Spleen (tissue), 7 donors: ENCODE data around the gene CYTH2.
A peak's percentile ranks its signal among the peaks of the same experiment; 100 is the strongest.

Experiments used
- POLR2A ChIP-seq, 3 donors: fragments of 450-650 bp; IDR thresholded peaks; one replicate each; pipeline ENCODE4 v1.5.1; 2017; ENCODE audit warnings: antibody characterized with exemption in 3 of 3, mild to moderate bottlenecking in 1 of 3
- POLR2AphosphoS5 ChIP-seq, 3 donors: sonication (generic); formaldehyde crosslinking; IDR thresholded peaks; one replicate each; pipeline ENCODE4 v1.5.1; 2017; ENCODE audit warnings: antibody characterized with exemption in 3 of 3
- TF ChIP-seq, protein P1 (sequence below), 11 experiments: fragments of 200-600 bp in 7 of 11; fragments of 450-650 bp in 4 of 11; sonication (generic) in 4 of 11; IDR thresholded peaks in 8 of 11; conservative IDR thresholded peaks in 3 of 11; 1 replicate in 7 of 11; 2 replicates in 4 of 11; pipeline versions ENCODE4 v1.4.0 to v1.8.0; 2016 to 2021; ENCODE audit warnings: antibody characterized with exemption in 11 of 11, inconsistent platforms in 4 of 11, mild to moderate bottlenecking in 1 of 11
- donor health status: DM: no; HTN: no; CAD: no; lungs with moderate emphysema.
- donor health status: DM: no; HTN: no; CAD: no.
- donor health status: DM: no; HTN: no; CAD: no.

DNA sequence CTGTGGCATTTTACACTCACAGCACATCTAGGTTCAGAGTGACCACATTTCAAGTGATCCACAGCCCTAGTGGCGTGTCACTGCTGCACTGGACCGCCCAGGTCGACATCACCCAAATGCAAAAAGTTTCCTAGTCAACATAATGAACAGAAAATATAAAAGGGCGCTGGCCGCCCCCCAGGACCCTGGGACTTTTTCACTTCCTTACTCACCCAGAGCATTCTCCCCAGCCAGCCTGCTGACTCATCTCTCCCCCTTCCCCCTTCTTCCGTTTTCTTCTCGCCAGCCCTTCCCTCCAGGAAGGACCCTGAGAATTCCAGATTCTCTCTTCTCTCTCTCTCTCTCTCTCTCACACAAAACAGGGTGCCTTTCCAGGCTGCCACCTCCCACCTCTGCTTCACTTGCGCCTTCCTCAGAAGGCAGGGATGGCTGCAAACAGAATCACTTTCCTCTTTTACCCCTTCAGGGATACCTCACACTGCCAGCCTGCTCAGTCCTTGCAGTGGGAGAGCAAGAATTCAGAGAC, 44.4 kb upstream of the CYTH2 start:
- TF ChIP-seq, protein P1, sequence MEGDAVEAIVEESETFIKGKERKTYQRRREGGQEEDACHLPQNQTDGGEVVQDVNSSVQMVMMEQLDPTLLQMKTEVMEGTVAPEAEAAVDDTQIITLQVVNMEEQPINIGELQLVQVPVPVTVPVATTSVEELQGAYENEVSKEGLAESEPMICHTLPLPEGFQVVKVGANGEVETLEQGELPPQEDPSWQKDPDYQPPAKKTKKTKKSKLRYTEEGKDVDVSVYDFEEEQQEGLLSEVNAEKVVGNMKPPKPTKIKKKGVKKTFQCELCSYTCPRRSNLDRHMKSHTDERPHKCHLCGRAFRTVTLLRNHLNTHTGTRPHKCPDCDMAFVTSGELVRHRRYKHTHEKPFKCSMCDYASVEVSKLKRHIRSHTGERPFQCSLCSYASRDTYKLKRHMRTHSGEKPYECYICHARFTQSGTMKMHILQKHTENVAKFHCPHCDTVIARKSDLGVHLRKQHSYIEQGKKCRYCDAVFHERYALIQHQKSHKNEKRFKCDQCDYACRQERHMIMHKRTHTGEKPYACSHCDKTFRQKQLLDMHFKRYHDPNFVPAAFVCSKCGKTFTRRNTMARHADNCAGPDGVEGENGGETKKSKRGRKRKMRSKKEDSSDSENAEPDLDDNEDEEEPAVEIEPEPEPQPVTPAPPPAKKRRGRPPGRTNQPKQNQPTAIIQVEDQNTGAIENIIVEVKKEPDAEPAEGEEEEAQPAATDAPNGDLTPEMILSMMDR (IDR thresholded peaks at IDR 0.05 in 8 of 11, conservative IDR thresholded peaks at IDR 0.05 in 3 of 11), result no peak
- TF ChIP-seq POLR2AphosphoS5 (IDR thresholded peaks at IDR 0.05), result peak in 1 of 3 donors; percentile 6
- no peak for TF ChIP-seq POLR2A (IDR thresholded peaks at IDR 0.05)
